HCT116 (cell line): Measurements from ENCODE around the gene RPL12.

ENCODE experiments used
- POLR2A ChIP-seq: IDR thresholded peaks from 2 replicates; pipeline ENCODE4 v1.7.0; 2011; ENCODE audit warnings: borderline replicate concordance; ENCODE audit not compliant: insufficient read depth, insufficient read length; ENCODE audit errors: extremely low read depth
- SIN3A ChIP-seq: IDR thresholded peaks from 2 replicates; pipeline ENCODE4 v1.6.1; 2012; ENCODE audit warnings: low read depth

DNA sequence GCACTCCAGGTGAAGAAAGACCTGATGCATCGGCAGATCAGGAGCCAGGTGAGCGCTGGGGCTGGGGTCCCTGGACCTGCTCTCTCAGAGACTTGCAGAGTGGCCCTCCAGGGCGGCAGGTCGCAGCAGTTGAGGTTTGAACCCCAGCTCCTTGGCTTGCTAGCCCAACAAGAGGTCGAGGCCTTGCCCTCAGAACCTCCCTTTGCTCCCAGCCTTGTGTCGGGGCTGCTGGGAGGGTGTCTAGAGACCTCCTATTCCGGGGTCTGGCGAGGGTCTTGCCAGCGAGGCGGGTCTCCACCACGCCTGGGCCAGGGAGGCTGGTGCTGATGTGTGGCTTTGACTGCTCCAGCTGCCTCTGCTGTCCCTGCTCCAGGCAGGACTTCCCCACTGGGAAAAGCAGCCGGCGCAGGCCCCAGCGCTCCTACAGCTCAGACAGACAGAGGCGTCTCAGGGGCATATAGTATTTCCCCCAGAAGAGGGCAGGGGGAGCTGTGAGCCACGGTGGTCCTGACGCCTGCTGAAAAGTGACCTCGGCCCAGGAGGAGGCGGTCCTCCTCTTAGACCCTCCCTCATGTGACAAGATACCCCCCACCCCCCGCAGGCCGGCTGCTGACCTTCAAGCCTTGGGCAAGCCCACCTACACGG, 38.4 kb upstream of the RPL12 start:
- no peak for TF ChIP-seq POLR2A
- TF ChIP-seq SIN3A = no peak
